SK-N-SH (cell line): ENCODE results near the gene PHACTR3. TPM values are rescaled to one million over a fixed set of nuclear protein-coding genes. Genes with fewer than 3 reads are reported as not detected.

Source experiments
- CTCF ChIA-PET: fragments of 300-600, 350-600 bp; formaldehyde crosslinking; extraction: SDS; loops from one replicate; lab custom pipeline; 2021; lab: Yijun Ruan, JAX
- POLR2A ChIA-PET: fragments of 350-600 bp; sonication (Branson Sonifier 250); formaldehyde crosslinking; extraction: SDS; loops from one replicate; lab custom pipeline; 2020; ENCODE audit warnings: antibody characterized with exemption, inconsistent platforms; lab: Yijun Ruan, JAX
- DNase-seq: peaks from one replicate; pipeline ENCODE4 v3.0.0; 2012
- H2AFZ ChIP-seq: fragments of 200-600 bp; sonication (generic); 2 replicates; pipeline ENCODE4 v1.8.1; 2016; ENCODE audit warnings: antibody characterized with exemption, mild to moderate bottlenecking, low read depth
- H3F3A ChIP-seq: fragments of 200-600 bp; sonication (generic); replicated peaks from 2 replicates; pipeline ENCODE3; 2016; ENCODE audit warnings: antibody characterized with exemption, mild to moderate bottlenecking; ENCODE audit not compliant: insufficient read depth
- H3K27ac ChIP-seq, 2 experiments: fragments of 200-500 bp in 1 of 2; fragments of 200-600 bp in 1 of 2; sonication (Bioruptor generic) in 1 of 2; sonication (generic), shearing (Covaris generic) in 1 of 2; 2 replicates each; pipeline versions ENCODE4 v1.5.1 to v1.6.1; 2014 to 2016; ENCODE audit warnings: low read depth in 2 of 2, inconsistent platforms in 1 of 2, low read length in 1 of 2, mild to moderate bottlenecking in 1 of 2, mixed read lengths in 1 of 2
- H3K27me3 ChIP-seq: fragments of 200-600 bp; sonication (generic), shearing (Covaris generic); 2 replicates; pipeline ENCODE4 v1.6.1; 2016; ENCODE audit warnings: mixed run types; ENCODE audit not compliant: insufficient read depth
- H3K36me3 ChIP-seq, 2 experiments: fragments of 200-500 bp in 1 of 2; fragments of 200-600 bp in 1 of 2; sonication (Bioruptor generic) in 1 of 2; sonication (generic) in 1 of 2; replicated peaks in 1 of 2; 2 replicates each; pipeline versions ENCODE3 to v1.5.1; 2014 to 2016; ENCODE audit warnings: low read length in 1 of 2, mild to moderate bottlenecking in 1 of 2; ENCODE audit not compliant: insufficient read depth in 2 of 2, control insufficient read depth in 1 of 2
- H3K4me1 ChIP-seq, 2 experiments: fragments of 200-500 bp in 1 of 2; fragments of 200-600 bp in 1 of 2; sonication (Bioruptor generic) in 1 of 2; sonication (generic), shearing (Covaris generic) in 1 of 2; 2 replicates each; pipeline versions ENCODE4 v1.5.1 to v1.6.1; 2014 to 2016; ENCODE audit warnings: low read depth in 1 of 2, low read length in 1 of 2, mixed run types in 1 of 2; ENCODE audit not compliant: insufficient read depth in 2 of 2, control insufficient read depth in 1 of 2
- H3K4me2 ChIP-seq: fragments of 200-600 bp; sonication (generic), shearing (Covaris generic); 2 replicates; pipeline ENCODE4 v1.6.1; 2017; ENCODE audit warnings: mixed run types
- H3K4me3 ChIP-seq, 2 experiments: fragments of 200-500 bp in 1 of 2; fragments of 200-600 bp in 1 of 2; sonication (Bioruptor generic) in 1 of 2; sonication (generic), shearing (Covaris generic) in 1 of 2; 2 replicates each; pipeline versions ENCODE4 v1.5.1 to v1.8.1; 2014 to 2016; ENCODE audit warnings: low read depth in 2 of 2, inconsistent platforms in 1 of 2, low read length in 1 of 2, mild to moderate bottlenecking in 1 of 2, mixed read lengths in 1 of 2, moderate library complexity in 1 of 2
- H3K79me2 ChIP-seq: fragments of 200-600 bp; sonication (generic); 2 replicates; pipeline ENCODE4 v1.8.1; 2017; ENCODE audit warnings: mild to moderate bottlenecking; ENCODE audit not compliant: insufficient read depth
- H3K9ac ChIP-seq: fragments of 200-600 bp; sonication (generic); 2 replicates; pipeline ENCODE4 v1.6.1; 2017; ENCODE audit warnings: mixed run types
- H3K9me2 ChIP-seq: fragments of 200-600 bp; sonication (generic); 2 replicates; pipeline ENCODE4 v1.6.1; 2017; ENCODE audit warnings: mixed run types
- H3K9me3 ChIP-seq: fragments of 200-600 bp; sonication (generic); 2 replicates; pipeline ENCODE4 v1.6.1; 2017; ENCODE audit warnings: mixed run types, mild to moderate bottlenecking, moderate library complexity
- H4K20me1 ChIP-seq: fragments of 200-600 bp; sonication (generic); 2 replicates; pipeline ENCODE4 v1.6.1; 2017; ENCODE audit warnings: mild to moderate bottlenecking, mixed run types; ENCODE audit not compliant: insufficient read depth
- CHD2 ChIP-seq: fragments of 150-350 bp; IDR thresholded peaks from 2 replicates; pipeline ENCODE4 v1.6.1; 2018; ENCODE audit warnings: low read length; ENCODE audit not compliant: partially characterized antibody
- ELF1 ChIP-seq: IDR thresholded peaks from 2 replicates; pipeline ENCODE4 v1.4.0; 2012
- FOXJ3 ChIP-seq: sonication (generic); formaldehyde crosslinking; IDR thresholded peaks from 2 replicates; pipeline ENCODE4 v1.5.1; 2020; ENCODE audit warnings: mild to moderate bottlenecking, missing genetic modification reagents
- GABPA ChIP-seq: IDR thresholded peaks from 2 replicates; pipeline ENCODE4 v1.4.0; 2012; ENCODE audit warnings: low read depth, mild to moderate bottlenecking
- GATA2 ChIP-seq: sonication (generic); formaldehyde crosslinking; IDR thresholded peaks from 2 replicates; pipeline ENCODE4 v1.5.0; 2020; ENCODE audit warnings: mild to moderate bottlenecking, missing genetic modification reagents
- IRF3 ChIP-seq: fragments of 150-350 bp; IDR thresholded peaks from 2 replicates; pipeline ENCODE4 v1.6.1; 2016; ENCODE audit warnings: mild to moderate bottlenecking, low read depth, low read length
- MEF2A ChIP-seq: IDR thresholded peaks from 2 replicates; pipeline ENCODE4 v1.4.0; 2012; ENCODE audit warnings: low read depth, borderline replicate concordance
- NRF1 ChIP-seq: IDR thresholded peaks from 2 replicates; pipeline ENCODE4 v1.6.1; 2012; ENCODE audit warnings: low read depth, mild to moderate bottlenecking, low read length
- RAD21 ChIP-seq: IDR thresholded peaks from 2 replicates; pipeline ENCODE4 v1.6.1; 2012; ENCODE audit warnings: mild to moderate bottlenecking, low read length
- REST ChIP-seq: IDR thresholded peaks from 2 replicates; pipeline ENCODE4 v1.6.1; 2012; ENCODE audit warnings: mild to moderate bottlenecking, low read depth, low read length, moderate library complexity
- RFX5 ChIP-seq: IDR thresholded peaks from 2 replicates; pipeline ENCODE4 v1.6.1; 2012; ENCODE audit warnings: mild to moderate bottlenecking, improper control_type of control experiment, low read length
- RXRA ChIP-seq: IDR thresholded peaks from 2 replicates; pipeline ENCODE4 v1.4.0; 2012; ENCODE audit warnings: low read depth, mild to moderate bottlenecking, borderline replicate concordance
- SIN3A ChIP-seq: IDR thresholded peaks from 2 replicates; pipeline ENCODE4 v1.6.1; 2012; ENCODE audit warnings: low read depth, mild to moderate bottlenecking, low read length, moderate library complexity, borderline replicate concordance
- TEAD4 ChIP-seq: IDR thresholded peaks from 2 replicates; pipeline ENCODE4 v1.4.0; 2012; ENCODE audit warnings: mild to moderate bottlenecking, borderline replicate concordance; ENCODE audit not compliant: insufficient read depth
- USF2 ChIP-seq: fragments of 150-350 bp; IDR thresholded peaks from 2 replicates; pipeline ENCODE4 v1.6.1; 2017; ENCODE audit warnings: antibody characterized with exemption, low read length, low read depth, borderline replicate concordance
- YY1 ChIP-seq: IDR thresholded peaks from 2 replicates; pipeline ENCODE4 v1.4.0; 2012; ENCODE audit warnings: low read depth, mild to moderate bottlenecking
- ZBTB33 ChIP-seq: IDR thresholded peaks from 2 replicates; pipeline ENCODE4 v1.4.0; 2012; ENCODE audit warnings: low read depth, borderline replicate concordance
- WGBS: methylation state at CpG from one replicate; pipeline ENCODE4 v1.1.6; 2017; ENCODE audit warnings: low lambda C conversion rate; 5-methylcytosine and 5-hydroxymethylcytosine counted together
- polyA plus RNA-seq, 3 experiments: library from polyadenylated mRNA; depleted of rRNA; stranded (reverse); fragments of >200 nt; gene quantifications; 2 replicates each; pipeline ENCODE4 v1.2.3, GENCODE V29; 2012

PHACTR3 gene
- polyA plus RNA-seq, 1 of the 3 experiments (the other 2 are of a cell fraction): 0.10 TPM

- TF ChIP-seq GABPA: no peak
- no peak for TF ChIP-seq YY1
- no peak for TF ChIP-seq NRF1
- no peak for TF ChIP-seq FOXJ3 (CRISPR knock-in tag)
- TF ChIP-seq TEAD4: no peak
- no peak for TF ChIP-seq SIN3A
- no peak for TF ChIP-seq MEF2A
- TF ChIP-seq RXRA: no peak
- TF ChIP-seq IRF3: no peak
- TF ChIP-seq ELF1: no peak
- TF ChIP-seq ZBTB33: no peak
- no peak for TF ChIP-seq RFX5
- TF ChIP-seq GATA2 (CRISPR knock-in tag): no peak
- Histone ChIP-seq H2AFZ (no peak overlapping the region), H3K27ac (no peak overlapping the region), H3K79me2 (no peaks in the 10 kb centered on the region), H3K9ac (no peak overlapping the region), H3K9me3 (0 out of 2 replicates have a peak, but pooled peaks cover 9% of the 10 kb centered on the region), H3F3A (no peaks in the 10 kb centered on the region), H3K4me3 (no peak overlapping the region), H3K4me1 (no peaks in the 10 kb centered on the region), H3K4me2 (no peak overlapping the region), H4K20me1 (no peaks in the 10 kb centered on the region), H3K9me2 (no peaks in the 10 kb centered on the region), H3K27me3 (no peaks in the 10 kb centered on the region), H3K36me3 (no peaks in the 10 kb centered on the region)
- ChIA-PET POLR2A (no interaction called here), CTCF (interaction anchor here (1.3 to 3.5 kb wide), 3 partner anchors 10 to 48 kb away, joined by 3 to 12 read pairs (median 3); no protein-coding TSS in a partner anchor)
- WGBS: 6% methylated on average over 4 of the region's 4 CpGs
- DNase-seq: peak; percentile 0
These were observed 197.7 kb downstream of the PHACTR3 start for GRCh38 chr20:59802018-59802417.

GRCh38 chr20:59802471-59803221 lies 198.3 kb downstream of the PHACTR3 start:
- Histone ChIP-seq H3K4me2 (no peak overlapping the region), H3K9me2 (no peaks in the 10 kb centered on the region), H3K9ac (no peak overlapping the region), H4K20me1 (no peaks in the 10 kb centered on the region), H3F3A (no peaks in the 10 kb centered on the region), H3K4me3 (no peak overlapping the region), H3K9me3 (0 out of 2 replicates have a peak, but pooled peaks cover 9% of the 10 kb centered on the region), H2AFZ (no peak overlapping the region), H3K79me2 (no peaks in the 10 kb centered on the region), H3K27me3 (no peaks in the 10 kb centered on the region), H3K36me3 (no peaks in the 10 kb centered on the region), H3K27ac (no peak overlapping the region), H3K4me1 (no peaks in the 10 kb centered on the region)
- 2% methylated on average over 6 of the region's 9 CpGs for WGBS
- POLR2A ChIA-PET: no interaction called here
- CTCF ChIA-PET: interaction anchor here (1.6 to 3.5 kb wide), 2 partner anchors 18 to 47 kb away, joined by 3 to 12 read pairs; no protein-coding TSS in a partner anchor
- peak; percentile 2 for DNase-seq
- TF ChIP-seq YY1 (no peak), REST (no peak), USF2 (no peak), RAD21 (no peak), RFX5 (no peak), CHD2 (no peak), IRF3 (no peak)
